ENCODE measurements around the gene ARHGDIG.

DNA sequence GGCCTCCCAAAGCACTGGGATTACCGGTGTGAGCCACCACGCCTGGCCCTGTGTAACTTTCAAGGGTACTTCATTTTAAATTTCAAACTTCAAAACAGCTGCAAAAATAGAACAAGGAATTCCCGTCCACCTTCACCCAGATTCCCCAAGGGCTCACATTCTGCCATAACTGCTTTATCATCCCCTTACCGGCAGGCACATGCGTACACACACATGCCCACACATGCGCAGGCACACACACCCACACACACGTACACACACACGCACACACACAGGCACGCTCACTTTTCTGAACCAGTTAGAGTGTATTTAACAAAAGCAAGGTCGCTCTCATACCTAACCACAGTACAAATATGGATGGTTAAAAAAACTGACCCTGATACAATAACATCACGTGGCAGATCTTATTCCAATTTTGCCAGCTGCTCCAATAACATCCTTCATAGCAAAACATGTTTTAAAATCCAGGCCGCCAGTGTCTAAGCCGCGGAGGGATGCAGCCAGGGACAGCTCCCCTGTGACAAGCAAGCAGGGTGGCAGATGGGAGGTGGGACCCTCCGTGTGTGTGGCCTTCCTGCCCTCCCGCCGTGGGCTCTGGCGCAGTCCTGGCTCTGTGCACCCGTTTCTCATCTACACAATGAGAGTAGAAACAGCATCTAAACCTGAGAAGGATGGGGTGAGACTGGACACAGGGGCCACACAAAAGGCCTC lies 25.7 kb downstream of the ARHGDIG start:
- TF ChIP-seq, protein P1, sequence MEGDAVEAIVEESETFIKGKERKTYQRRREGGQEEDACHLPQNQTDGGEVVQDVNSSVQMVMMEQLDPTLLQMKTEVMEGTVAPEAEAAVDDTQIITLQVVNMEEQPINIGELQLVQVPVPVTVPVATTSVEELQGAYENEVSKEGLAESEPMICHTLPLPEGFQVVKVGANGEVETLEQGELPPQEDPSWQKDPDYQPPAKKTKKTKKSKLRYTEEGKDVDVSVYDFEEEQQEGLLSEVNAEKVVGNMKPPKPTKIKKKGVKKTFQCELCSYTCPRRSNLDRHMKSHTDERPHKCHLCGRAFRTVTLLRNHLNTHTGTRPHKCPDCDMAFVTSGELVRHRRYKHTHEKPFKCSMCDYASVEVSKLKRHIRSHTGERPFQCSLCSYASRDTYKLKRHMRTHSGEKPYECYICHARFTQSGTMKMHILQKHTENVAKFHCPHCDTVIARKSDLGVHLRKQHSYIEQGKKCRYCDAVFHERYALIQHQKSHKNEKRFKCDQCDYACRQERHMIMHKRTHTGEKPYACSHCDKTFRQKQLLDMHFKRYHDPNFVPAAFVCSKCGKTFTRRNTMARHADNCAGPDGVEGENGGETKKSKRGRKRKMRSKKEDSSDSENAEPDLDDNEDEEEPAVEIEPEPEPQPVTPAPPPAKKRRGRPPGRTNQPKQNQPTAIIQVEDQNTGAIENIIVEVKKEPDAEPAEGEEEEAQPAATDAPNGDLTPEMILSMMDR (IDR thresholded peaks at IDR 0.05) = no peak
- TF ChIP-seq POLR2A (IDR thresholded peaks at IDR 0.05) (no peak), POLR2AphosphoS5 (IDR thresholded peaks at IDR 0.05) (no peak), EP300 (IDR thresholded peaks at IDR 0.05) (no peak)
